GM12872 (cell line): ENCODE results near the gene EIF4E3.

Experiments
- TF ChIP-seq, protein P1 (sequence below): IDR thresholded peaks from 3 replicates; pipeline ENCODE4 v1.5.1; 2011; ENCODE audit warnings: low read depth, mild to moderate bottlenecking, low read length, moderate library complexity; ENCODE audit not compliant: insufficient read depth

Gene EIF4E3

DNA sequence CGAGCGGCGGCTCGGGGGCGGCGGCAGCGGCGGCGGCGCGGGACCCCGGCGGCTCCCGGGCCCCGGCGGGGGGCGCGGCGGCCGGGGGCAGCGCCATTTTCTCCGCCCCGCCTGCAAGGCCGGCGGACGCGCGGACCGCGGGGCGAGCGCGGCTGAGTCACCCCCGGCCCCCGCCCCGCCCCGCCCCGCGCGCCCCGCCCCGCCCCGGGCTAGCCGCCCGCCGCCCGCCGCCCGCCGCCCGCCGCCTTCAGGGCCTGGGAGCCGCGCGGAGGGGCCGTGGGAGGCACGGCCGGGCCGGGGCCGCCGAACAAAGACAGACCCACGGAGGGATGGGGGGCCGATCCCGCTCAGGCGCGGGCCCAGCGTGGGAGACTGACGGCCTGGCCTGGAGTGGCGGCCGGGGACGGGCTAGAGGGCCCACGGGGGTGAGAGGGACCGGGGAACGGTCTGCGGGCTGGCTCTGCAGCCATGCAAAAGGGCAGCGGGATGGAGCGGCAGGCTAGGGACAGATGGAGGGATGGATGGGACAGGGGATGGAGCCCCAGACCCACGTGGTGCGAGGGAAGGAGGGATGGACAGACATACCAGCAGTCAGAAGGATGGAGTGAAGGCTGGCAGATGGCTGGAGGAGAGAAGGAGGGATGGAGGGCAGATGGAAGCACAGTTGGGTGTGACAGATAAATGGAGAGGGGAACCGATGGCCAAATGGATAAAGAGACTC lies at the start of gene EIF4E3:
TSS of gene EIF4E3 (minus strand) at position 132 of the 721 bp plus-strand sequence. CDS start at position 97, 35 bp downstream.
- TF ChIP-seq, protein P1, sequence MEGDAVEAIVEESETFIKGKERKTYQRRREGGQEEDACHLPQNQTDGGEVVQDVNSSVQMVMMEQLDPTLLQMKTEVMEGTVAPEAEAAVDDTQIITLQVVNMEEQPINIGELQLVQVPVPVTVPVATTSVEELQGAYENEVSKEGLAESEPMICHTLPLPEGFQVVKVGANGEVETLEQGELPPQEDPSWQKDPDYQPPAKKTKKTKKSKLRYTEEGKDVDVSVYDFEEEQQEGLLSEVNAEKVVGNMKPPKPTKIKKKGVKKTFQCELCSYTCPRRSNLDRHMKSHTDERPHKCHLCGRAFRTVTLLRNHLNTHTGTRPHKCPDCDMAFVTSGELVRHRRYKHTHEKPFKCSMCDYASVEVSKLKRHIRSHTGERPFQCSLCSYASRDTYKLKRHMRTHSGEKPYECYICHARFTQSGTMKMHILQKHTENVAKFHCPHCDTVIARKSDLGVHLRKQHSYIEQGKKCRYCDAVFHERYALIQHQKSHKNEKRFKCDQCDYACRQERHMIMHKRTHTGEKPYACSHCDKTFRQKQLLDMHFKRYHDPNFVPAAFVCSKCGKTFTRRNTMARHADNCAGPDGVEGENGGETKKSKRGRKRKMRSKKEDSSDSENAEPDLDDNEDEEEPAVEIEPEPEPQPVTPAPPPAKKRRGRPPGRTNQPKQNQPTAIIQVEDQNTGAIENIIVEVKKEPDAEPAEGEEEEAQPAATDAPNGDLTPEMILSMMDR, result no peak

- TF ChIP-seq, protein P1, result no peak
Measured at GRCh38 chr3:71771884-71772283, 46.7 kb upstream of the EIF4E3 start.

DNA sequence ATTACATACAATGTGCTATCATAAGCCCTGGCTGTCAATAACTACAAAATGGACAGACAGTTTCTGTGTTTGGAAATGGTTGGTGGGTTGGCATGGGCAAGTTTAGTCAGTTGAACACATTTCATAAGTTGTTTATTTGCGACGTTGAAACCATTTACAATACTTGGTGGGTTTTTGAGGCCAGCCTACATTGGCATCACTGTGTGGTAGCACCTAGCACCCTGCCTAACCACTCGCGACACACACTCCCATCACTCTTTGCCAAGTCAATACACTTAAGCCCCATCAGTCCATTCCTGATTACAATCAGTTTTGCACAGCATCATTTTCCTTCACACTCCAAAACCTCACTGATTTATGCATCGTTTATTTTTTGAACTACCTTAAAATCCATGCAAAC lies 45.9 kb upstream of the EIF4E3 start:
- TF ChIP-seq, protein P1, result no peak

- TF ChIP-seq, protein P1, result no peak
Measured at GRCh38 chr3:71763426-71763825, 38.2 kb upstream of the EIF4E3 start.

GRCh38 chr3:71760140-71760539 lies 34.9 kb upstream of the EIF4E3 start:
- TF ChIP-seq, protein P1, result no peak

GRCh38 chr3:71759401-71759800 lies 34.2 kb upstream of the EIF4E3 start:
- TF ChIP-seq, protein P1, result no peak

DNA sequence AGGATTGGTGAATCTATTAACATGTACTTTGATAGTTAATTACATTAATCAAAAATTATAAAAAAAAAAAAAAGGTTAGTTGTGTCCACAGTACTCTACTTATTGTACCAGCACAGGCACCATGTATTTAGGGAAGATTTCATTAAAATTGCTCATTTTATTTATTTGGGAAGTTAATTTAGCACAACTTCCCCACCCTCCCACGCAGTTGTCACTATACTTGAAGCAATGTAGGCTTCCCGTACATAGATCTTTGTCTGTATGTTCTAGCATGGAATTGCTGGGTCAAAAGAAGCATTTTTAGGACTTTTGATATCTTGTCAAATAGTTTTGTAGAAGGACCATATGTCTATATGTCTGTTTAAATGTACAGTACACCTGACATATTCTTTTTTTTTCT lies 32.9 kb upstream of the EIF4E3 start:
- TF ChIP-seq, protein P1, result no peak
